Measurements from ENCODE around the gene PLEKHB1.

GRCh38 chr11:73652046-73652730 lies 5.8 kb downstream of the PLEKHB1 start:
- TF ChIP-seq, protein P1, sequence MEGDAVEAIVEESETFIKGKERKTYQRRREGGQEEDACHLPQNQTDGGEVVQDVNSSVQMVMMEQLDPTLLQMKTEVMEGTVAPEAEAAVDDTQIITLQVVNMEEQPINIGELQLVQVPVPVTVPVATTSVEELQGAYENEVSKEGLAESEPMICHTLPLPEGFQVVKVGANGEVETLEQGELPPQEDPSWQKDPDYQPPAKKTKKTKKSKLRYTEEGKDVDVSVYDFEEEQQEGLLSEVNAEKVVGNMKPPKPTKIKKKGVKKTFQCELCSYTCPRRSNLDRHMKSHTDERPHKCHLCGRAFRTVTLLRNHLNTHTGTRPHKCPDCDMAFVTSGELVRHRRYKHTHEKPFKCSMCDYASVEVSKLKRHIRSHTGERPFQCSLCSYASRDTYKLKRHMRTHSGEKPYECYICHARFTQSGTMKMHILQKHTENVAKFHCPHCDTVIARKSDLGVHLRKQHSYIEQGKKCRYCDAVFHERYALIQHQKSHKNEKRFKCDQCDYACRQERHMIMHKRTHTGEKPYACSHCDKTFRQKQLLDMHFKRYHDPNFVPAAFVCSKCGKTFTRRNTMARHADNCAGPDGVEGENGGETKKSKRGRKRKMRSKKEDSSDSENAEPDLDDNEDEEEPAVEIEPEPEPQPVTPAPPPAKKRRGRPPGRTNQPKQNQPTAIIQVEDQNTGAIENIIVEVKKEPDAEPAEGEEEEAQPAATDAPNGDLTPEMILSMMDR (IDR thresholded peaks at IDR 0.05) = no peak
- TF ChIP-seq POLR2A (IDR thresholded peaks at IDR 0.05) = no peak

Data from testis (tissue), 2 donors.